Body of pancreas (tissue), 4 donors: Measurements from ENCODE around the gene RPUSD1.

ENCODE experiments used
- POLR2A ChIP-seq, 3 donors: fragments of 450-650 bp; IDR thresholded peaks; one replicate each; pipeline ENCODE4 v1.6.1; 2016; ENCODE audit warnings: antibody characterized with exemption in 3 of 3, mild to moderate bottlenecking in 2 of 3
- TF ChIP-seq, protein P1 (sequence below), 7 experiments: fragments of 450-650 bp in 4 of 7; fragments of 200-600 bp in 3 of 7; sonication (generic) in 3 of 7; IDR thresholded peaks; one replicate each; pipeline ENCODE4 v1.5.1; 2016 to 2019; ENCODE audit warnings: antibody characterized with exemption in 7 of 7

GRCh38 chr16:762595-763268 is 25.4 kb downstream of the RPUSD1 start:
- TF ChIP-seq, protein P1, sequence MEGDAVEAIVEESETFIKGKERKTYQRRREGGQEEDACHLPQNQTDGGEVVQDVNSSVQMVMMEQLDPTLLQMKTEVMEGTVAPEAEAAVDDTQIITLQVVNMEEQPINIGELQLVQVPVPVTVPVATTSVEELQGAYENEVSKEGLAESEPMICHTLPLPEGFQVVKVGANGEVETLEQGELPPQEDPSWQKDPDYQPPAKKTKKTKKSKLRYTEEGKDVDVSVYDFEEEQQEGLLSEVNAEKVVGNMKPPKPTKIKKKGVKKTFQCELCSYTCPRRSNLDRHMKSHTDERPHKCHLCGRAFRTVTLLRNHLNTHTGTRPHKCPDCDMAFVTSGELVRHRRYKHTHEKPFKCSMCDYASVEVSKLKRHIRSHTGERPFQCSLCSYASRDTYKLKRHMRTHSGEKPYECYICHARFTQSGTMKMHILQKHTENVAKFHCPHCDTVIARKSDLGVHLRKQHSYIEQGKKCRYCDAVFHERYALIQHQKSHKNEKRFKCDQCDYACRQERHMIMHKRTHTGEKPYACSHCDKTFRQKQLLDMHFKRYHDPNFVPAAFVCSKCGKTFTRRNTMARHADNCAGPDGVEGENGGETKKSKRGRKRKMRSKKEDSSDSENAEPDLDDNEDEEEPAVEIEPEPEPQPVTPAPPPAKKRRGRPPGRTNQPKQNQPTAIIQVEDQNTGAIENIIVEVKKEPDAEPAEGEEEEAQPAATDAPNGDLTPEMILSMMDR (IDR thresholded peaks at IDR 0.05), result no peak
- TF ChIP-seq POLR2A (IDR thresholded peaks at IDR 0.05), result no peak
